Measurements from ENCODE around the gene SLC29A3. TPM values are rescaled to one million over a fixed set of nuclear protein-coding genes. Genes with fewer than 3 reads are reported as not detected.

The SLC29A3 gene
- total RNA-seq, 4 donors from 2014 or later = 2.5 to 6.8 (median 5.8) TPM

DNA sequence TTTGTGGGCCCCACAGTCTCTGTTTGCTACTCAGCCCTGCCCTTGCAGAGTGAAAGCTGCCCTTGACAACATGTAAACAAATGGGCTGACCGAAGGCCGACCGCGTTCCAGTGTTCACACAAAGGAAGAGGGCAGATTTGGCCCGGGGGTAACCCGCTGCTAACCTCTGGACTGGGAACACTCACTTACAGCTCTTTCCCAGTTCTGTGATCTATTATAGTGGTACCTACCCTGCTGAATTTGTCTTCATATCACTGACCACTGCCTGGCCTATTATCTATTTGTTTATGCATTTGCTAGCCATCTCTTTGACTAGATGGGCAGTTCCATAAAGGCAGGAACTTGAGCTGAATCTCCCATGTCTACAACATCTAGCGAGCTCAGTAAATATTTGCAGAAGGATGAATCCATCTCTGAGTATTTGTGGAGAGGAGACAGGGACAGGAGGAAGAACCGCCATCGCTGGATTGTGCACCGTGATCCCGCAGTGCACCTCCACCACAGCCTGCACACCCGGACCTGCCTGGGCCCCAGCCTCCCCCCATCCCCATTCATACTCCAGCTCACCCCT, 15.2 kb downstream of the SLC29A3 start:
- TF ChIP-seq, protein P1, sequence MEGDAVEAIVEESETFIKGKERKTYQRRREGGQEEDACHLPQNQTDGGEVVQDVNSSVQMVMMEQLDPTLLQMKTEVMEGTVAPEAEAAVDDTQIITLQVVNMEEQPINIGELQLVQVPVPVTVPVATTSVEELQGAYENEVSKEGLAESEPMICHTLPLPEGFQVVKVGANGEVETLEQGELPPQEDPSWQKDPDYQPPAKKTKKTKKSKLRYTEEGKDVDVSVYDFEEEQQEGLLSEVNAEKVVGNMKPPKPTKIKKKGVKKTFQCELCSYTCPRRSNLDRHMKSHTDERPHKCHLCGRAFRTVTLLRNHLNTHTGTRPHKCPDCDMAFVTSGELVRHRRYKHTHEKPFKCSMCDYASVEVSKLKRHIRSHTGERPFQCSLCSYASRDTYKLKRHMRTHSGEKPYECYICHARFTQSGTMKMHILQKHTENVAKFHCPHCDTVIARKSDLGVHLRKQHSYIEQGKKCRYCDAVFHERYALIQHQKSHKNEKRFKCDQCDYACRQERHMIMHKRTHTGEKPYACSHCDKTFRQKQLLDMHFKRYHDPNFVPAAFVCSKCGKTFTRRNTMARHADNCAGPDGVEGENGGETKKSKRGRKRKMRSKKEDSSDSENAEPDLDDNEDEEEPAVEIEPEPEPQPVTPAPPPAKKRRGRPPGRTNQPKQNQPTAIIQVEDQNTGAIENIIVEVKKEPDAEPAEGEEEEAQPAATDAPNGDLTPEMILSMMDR (IDR thresholded peaks at IDR 0.05) = no peak
- DNase-seq (ENCODE audit: low spot score) = no peak
- no peak for ATAC-seq (ENCODE audit: low FRiP score)

DNA sequence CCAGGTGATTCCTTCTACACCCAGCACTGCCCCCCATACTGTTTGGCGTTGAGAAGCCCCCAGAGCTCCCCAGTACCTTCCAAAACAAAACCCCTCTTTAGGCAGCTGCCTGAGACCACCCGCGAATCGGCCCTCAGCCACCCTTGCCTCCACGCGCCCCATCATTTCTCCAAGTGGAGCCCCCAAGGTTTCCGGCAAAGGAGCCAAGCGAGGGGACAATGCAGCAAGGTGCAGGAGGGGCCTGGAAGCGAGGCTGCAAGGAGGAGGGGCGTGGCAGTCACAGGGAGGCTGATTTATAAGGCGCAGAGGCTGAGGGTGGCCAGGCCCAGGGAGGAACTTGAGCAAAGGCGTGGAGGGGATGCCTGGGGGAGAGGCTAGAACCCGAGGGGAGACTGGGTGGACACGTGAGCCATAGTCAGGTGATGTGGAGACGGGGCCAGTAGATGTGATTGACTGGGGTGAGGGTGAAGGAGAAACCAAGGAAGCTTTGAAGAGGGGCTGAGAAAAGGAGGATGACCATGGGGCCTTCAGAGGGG, 16.2 kb downstream of the SLC29A3 start:
- TF ChIP-seq, protein P1 (IDR thresholded peaks at IDR 0.05) = no peak
- no peak for DNase-seq (ENCODE audit: low spot score)
- no peak for ATAC-seq (ENCODE audit: low FRiP score)

DNA sequence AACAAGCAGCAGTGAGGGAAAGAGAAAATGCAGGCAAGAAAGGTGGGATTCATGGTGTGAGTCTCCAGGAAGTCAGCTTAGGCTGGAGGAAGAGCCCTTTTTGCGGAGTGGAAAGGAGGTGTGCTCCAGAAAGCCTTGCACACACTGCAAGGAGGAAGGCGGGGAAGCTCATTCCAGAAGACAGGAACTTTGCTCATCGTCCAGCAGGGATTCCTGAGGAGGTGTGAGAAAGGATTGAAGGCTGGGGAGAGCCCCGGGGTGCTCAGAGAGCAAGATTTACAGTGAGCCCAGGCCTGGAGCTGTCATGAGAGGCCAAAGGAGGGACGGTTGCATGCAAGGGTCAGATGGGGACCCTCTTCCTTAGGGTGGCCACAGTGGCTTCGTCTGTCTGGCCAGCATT, 17.6 kb downstream of the SLC29A3 start:
- DNase-seq (ENCODE audit: low spot score) (no peak), ATAC-seq (ENCODE audit: low FRiP score) (no peak)
- TF ChIP-seq, protein P1 (IDR thresholded peaks at IDR 0.05) = no peak

GRCh38 chr10:71337219-71337701, 18.2 kb downstream of the SLC29A3 start:
- ATAC-seq (ENCODE audit: low FRiP score) (no peak), DNase-seq (ENCODE audit: low spot score) (no peak)
- TF ChIP-seq, protein P1 (IDR thresholded peaks at IDR 0.05) = no peak

- no peak for DNase-seq (ENCODE audit: low spot score)
- TF ChIP-seq, protein P1 (IDR thresholded peaks at IDR 0.05) = no peak
- no peak for ATAC-seq (ENCODE audit: low FRiP score)
Measured at GRCh38 chr10:71338728-71339495, 19.9 kb downstream of the SLC29A3 start.

GRCh38 chr10:71339796-71340589, 20.9 kb downstream of the SLC29A3 start:
- ATAC-seq (ENCODE audit: low FRiP score) (no peak), DNase-seq (ENCODE audit: low spot score) (no peak)
- TF ChIP-seq, protein P1 (IDR thresholded peaks at IDR 0.05) = no peak
